ENCODE measurements around the gene UBQLN1.

UBQLN1 gene

GRCh38 chr9:83665580-83666200 is 42.1 kb downstream of the UBQLN1 start:
- peak; percentile 82 for FAIRE-seq
- no peak for TF ChIP-seq POLR2A (IDR thresholded peaks at IDR 0.05; ENCODE audit: low read depth, low read length)
- DNase-seq (ENCODE audit: insufficient read length, low spot score), result no peak

- DNase-seq (ENCODE audit: insufficient read length, low spot score) (no peak), FAIRE-seq (no peak)
- TF ChIP-seq POLR2A (IDR thresholded peaks at IDR 0.05; ENCODE audit: low read depth, low read length), result no peak
These were observed 44.8 kb downstream of the UBQLN1 start for GRCh38 chr9:83662933-83663332.

- FAIRE-seq (peak; percentile 62), DNase-seq (ENCODE audit: insufficient read length, low spot score) (no peak)
- no peak for TF ChIP-seq POLR2A (IDR thresholded peaks at IDR 0.05; ENCODE audit: low read depth, low read length)
These were observed 50.8 kb downstream of the UBQLN1 start for GRCh38 chr9:83656952-83657351.

GRCh38 chr9:83656032-83656680 is 51.6 kb downstream of the UBQLN1 start:
- FAIRE-seq, result no peak
- no peak for TF ChIP-seq POLR2A (IDR thresholded peaks at IDR 0.05; ENCODE audit: low read depth, low read length)

GRCh38 chr9:83655433-83655832 is 52.3 kb downstream of the UBQLN1 start:
- DNase-seq (ENCODE audit: insufficient read length, low spot score) (no peak), FAIRE-seq (no peak)
- TF ChIP-seq POLR2A (IDR thresholded peaks at IDR 0.05; ENCODE audit: low read depth, low read length), result no peak

More at GRCh38 chr9:83656032-83656680, 51.6 kb downstream of the UBQLN1 start:
- DNase-seq (ENCODE audit: insufficient read length, low spot score), result no peak

GRCh38 chr9:83652433-83652832 is 55.3 kb downstream of the UBQLN1 start:
- TF ChIP-seq POLR2A (IDR thresholded peaks at IDR 0.05; ENCODE audit: low read depth, low read length), result no peak
- DNase-seq (ENCODE audit: insufficient read length, low spot score) (no peak), FAIRE-seq (no peak)

GRCh38 chr9:83651558-83651957 is 56.2 kb downstream of the UBQLN1 start:
- no peak for DNase-seq (ENCODE audit: insufficient read length, low spot score)
- TF ChIP-seq POLR2A (IDR thresholded peaks at IDR 0.05; ENCODE audit: low read depth, low read length), result no peak
- no peak for FAIRE-seq

GRCh38 chr9:83649515-83649914 is 58.2 kb downstream of the UBQLN1 start:
- FAIRE-seq (no peak), DNase-seq (ENCODE audit: insufficient read length, low spot score) (no peak)
- TF ChIP-seq POLR2A (IDR thresholded peaks at IDR 0.05; ENCODE audit: low read depth, low read length), result no peak

- peak; percentile 76 for DNase-seq (ENCODE audit: insufficient read length, low spot score)
- FAIRE-seq, result no peak
- no peak for TF ChIP-seq POLR2A (IDR thresholded peaks at IDR 0.05; ENCODE audit: low read depth, low read length)
These were observed 58.7 kb downstream of the UBQLN1 start for GRCh38 chr9:83649080-83649479.

GRCh38 chr9:83646500-83647239 is 61.1 kb downstream of the UBQLN1 start:
- TF ChIP-seq POLR2A (IDR thresholded peaks at IDR 0.05; ENCODE audit: low read depth, low read length), result no peak
- DNase-seq (ENCODE audit: insufficient read length, low spot score) (no peak), FAIRE-seq (no peak)

GRCh38 chr9:83642793-83643192 is 65.0 kb downstream of the UBQLN1 start:
- DNase-seq (ENCODE audit: insufficient read length, low spot score), result no peak
- TF ChIP-seq POLR2A (IDR thresholded peaks at IDR 0.05; ENCODE audit: low read depth, low read length), result no peak
- no peak for FAIRE-seq

GRCh38 chr9:83639266-83639665 is 68.5 kb downstream of the UBQLN1 start:
- no peak for TF ChIP-seq POLR2A (IDR thresholded peaks at IDR 0.05; ENCODE audit: low read depth, low read length)
- no peak for FAIRE-seq
- no peak for DNase-seq (ENCODE audit: insufficient read length, low spot score)

- DNase-seq (ENCODE audit: insufficient read length, low spot score) (no peak), FAIRE-seq (no peak)
- TF ChIP-seq POLR2A (IDR thresholded peaks at IDR 0.05; ENCODE audit: low read depth, low read length), result no peak
These were observed 70.4 kb downstream of the UBQLN1 start for GRCh38 chr9:83637389-83637788.

GRCh38 chr9:83636813-83637212 is 70.9 kb downstream of the UBQLN1 start:
- no peak for TF ChIP-seq POLR2A (IDR thresholded peaks at IDR 0.05; ENCODE audit: low read depth, low read length)
- FAIRE-seq (peak; percentile 62), DNase-seq (ENCODE audit: insufficient read length, low spot score) (no peak)

- no peak for DNase-seq (ENCODE audit: insufficient read length, low spot score)
- FAIRE-seq, result no peak
These were observed 74.1 kb downstream of the UBQLN1 start for GRCh38 chr9:83633676-83634075.

More at GRCh38 chr9:83633676-83634075, 74.1 kb downstream of the UBQLN1 start:
- TF ChIP-seq POLR2A (IDR thresholded peaks at IDR 0.05; ENCODE audit: low read depth, low read length), result no peak
